ENCODE data around the gene NID1. TPM values are rescaled to one million over a fixed set of nuclear protein-coding genes. Genes with fewer than 3 reads are reported as not detected.

NID1 gene
- total RNA-seq, 1 experiment from 2014 or later = 11.1 TPM

- BruUV-seq (replicated peaks) = no TSS peak
- H3K9me3 ChIP-seq (ENCODE audit: low read length) = no peaks in the 10 kb centered on the region
- H4K20me1 ChIP-seq (ENCODE audit: low read length) = no peaks in the 10 kb centered on the region
- no peaks in the 10 kb centered on the region for H3K36me3 ChIP-seq (ENCODE audit: low read depth, low read length)
- H3K9me2 ChIP-seq (replicated peaks; ENCODE audit: low read length) = no peaks in the 10 kb centered on the region
- H2AFZ ChIP-seq (ENCODE audit: low read length) = no peak overlapping the region
- H3F3A ChIP-seq (ENCODE audit: low read length, unreplicated experiment) = no peaks in the 10 kb centered on the region
- ChIA-PET CTCF (no interaction called here), POLR2A (ENCODE audit: unreplicated experiment) (no interaction called here)
- no peak overlapping the region for H3K4me2 ChIP-seq (ENCODE audit: low read length)
- no peaks in the 10 kb centered on the region for H3K27me3 ChIP-seq (ENCODE audit: low read length)
- H3K4me3 ChIP-seq (ENCODE audit: low read length) = no peak overlapping the region
- no peaks in the 10 kb centered on the region for H3K79me2 ChIP-seq (ENCODE audit: low read length)
- no peak overlapping the region for H3K9ac ChIP-seq (ENCODE audit: low read length)
- ATAC-seq = no peak
- intact Hi-C loops (cut with micrococcal nuclease) = no loop called here
- TF ChIP-seq CTCF (conservative IDR thresholded peaks at IDR 0.05; ENCODE audit: low read depth, low read length) = no peak
- no peak for TF ChIP-seq EZH2phosphoT487 (IDR thresholded peaks at IDR 0.05; ENCODE audit: borderline replicate concordance, low read length)
- TF ChIP-seq EZH2 (IDR thresholded peaks at IDR 0.05; ENCODE audit: low read length, unreplicated experiment) = no peak
- H3K4me1 ChIP-seq (ENCODE audit: insufficient read depth, low read length) = peaks cover 3% of the 10 kb centered on the region
- no peak for DNase-seq
- no peak overlapping the region for H3K27ac ChIP-seq (ENCODE audit: low read length)
Measured at GRCh38 chr1:235989105-235989504, 75.8 kb downstream of the NID1 start.

GRCh38 chr1:235986869-235987268 lies 78.0 kb downstream of the NID1 start:
- H3K4me2 ChIP-seq (ENCODE audit: low read length) = no peak overlapping the region
- H3K27me3 ChIP-seq (ENCODE audit: low read length) = no peaks in the 10 kb centered on the region
- no peaks in the 10 kb centered on the region for H3F3A ChIP-seq (ENCODE audit: low read length, unreplicated experiment)
- no peak overlapping the region for H3K4me3 ChIP-seq (ENCODE audit: low read length)
- no peak overlapping the region for H3K27ac ChIP-seq (ENCODE audit: low read length)
- no peak for TF ChIP-seq EZH2 (IDR thresholded peaks at IDR 0.05; ENCODE audit: low read length, unreplicated experiment)
- no peak for TF ChIP-seq CTCF (conservative IDR thresholded peaks at IDR 0.05; ENCODE audit: low read depth, low read length)
- TF ChIP-seq EZH2phosphoT487 (IDR thresholded peaks at IDR 0.05; ENCODE audit: borderline replicate concordance, low read length) = no peak
- H3K9me2 ChIP-seq (replicated peaks; ENCODE audit: low read length) = no peaks in the 10 kb centered on the region
- H3K36me3 ChIP-seq (ENCODE audit: low read depth, low read length) = no peaks in the 10 kb centered on the region
- H3K9ac ChIP-seq (ENCODE audit: low read length) = no peak overlapping the region
- DNase-seq = no peak
- no peaks in the 10 kb centered on the region for H3K79me2 ChIP-seq (ENCODE audit: low read length)
- ChIA-PET POLR2A (ENCODE audit: unreplicated experiment) (no interaction called here), CTCF (no interaction called here)
- no peak overlapping the region for H2AFZ ChIP-seq (ENCODE audit: low read length)
- BruUV-seq (replicated peaks) = no TSS peak
- H4K20me1 ChIP-seq (ENCODE audit: low read length) = no peaks in the 10 kb centered on the region
- peaks cover 7% of the 10 kb centered on the region for H3K4me1 ChIP-seq (ENCODE audit: insufficient read depth, low read length)
- intact Hi-C loops (cut with micrococcal nuclease) = no loop called here
- H3K9me3 ChIP-seq (ENCODE audit: low read length) = no peaks in the 10 kb centered on the region
- ATAC-seq = no peak

DNA sequence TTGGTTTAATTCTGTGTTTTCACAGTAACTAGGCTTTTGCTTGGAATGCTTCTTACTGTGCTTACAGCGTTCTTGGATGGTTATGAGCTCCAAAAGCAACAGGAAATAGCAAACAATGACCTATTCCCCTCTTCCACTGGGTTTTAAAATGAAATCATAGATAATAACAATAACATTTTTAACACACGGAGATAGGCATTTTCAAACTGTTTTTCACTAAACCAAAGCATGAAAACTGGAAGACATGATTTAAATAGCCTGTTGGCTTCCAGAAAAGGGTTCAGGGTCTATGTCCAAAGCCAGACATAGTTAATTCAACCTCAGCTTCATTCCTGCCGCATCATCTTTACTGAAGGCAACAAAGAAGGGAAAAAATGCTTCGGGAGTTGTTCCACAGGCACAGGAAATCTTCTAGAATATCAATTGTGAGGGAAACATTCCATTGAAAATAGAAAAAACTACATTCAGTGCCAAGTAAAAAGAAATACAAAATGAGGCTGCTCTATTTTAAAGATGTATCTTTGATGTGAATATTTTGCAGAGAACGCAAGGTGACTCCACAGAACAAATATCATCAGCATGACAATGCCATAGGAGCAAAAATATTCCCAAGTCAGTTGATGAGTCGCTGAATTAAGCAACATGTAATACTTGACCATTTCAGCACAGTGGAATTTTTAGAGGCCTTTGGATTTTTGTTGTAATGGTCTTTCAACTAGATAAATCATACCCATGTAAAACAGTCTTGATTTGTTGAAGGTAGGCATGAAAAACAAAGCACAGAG lies 80.7 kb downstream of the NID1 start:
- Histone ChIP-seq H3K4me3 (ENCODE audit: low read length) (no peak overlapping the region), H3K9me3 (ENCODE audit: low read length) (no peaks in the 10 kb centered on the region), H3K4me2 (ENCODE audit: low read length) (0 out of 2 replicates have a peak overlapping the region, but pooled peaks have one; percentile 6), H3K79me2 (ENCODE audit: low read length) (no peaks in the 10 kb centered on the region), H4K20me1 (ENCODE audit: low read length) (no peaks in the 10 kb centered on the region), H3K27ac (ENCODE audit: low read length) (peak overlapping the region; percentile 58), H3K36me3 (ENCODE audit: low read depth, low read length) (no peaks in the 10 kb centered on the region), H3K9ac (ENCODE audit: low read length) (no peak overlapping the region), H2AFZ (ENCODE audit: low read length) (no peak overlapping the region), H3K27me3 (ENCODE audit: low read length) (no peaks in the 10 kb centered on the region), H3F3A (ENCODE audit: low read length, unreplicated experiment) (no peaks in the 10 kb centered on the region), H3K4me1 (ENCODE audit: insufficient read depth, low read length) (peaks cover 7% of the 10 kb centered on the region), H3K9me2 (replicated peaks; ENCODE audit: low read length) (no peaks in the 10 kb centered on the region)
- no TSS peak for BruUV-seq (replicated peaks)
- peak; percentile 22; the same call in 1 of the 2 replicates for ATAC-seq
- ChIA-PET CTCF (no interaction called here), POLR2A (ENCODE audit: unreplicated experiment) (no interaction called here)
- TF ChIP-seq CTCF (conservative IDR thresholded peaks at IDR 0.05; ENCODE audit: low read depth, low read length) (no peak), EZH2phosphoT487 (IDR thresholded peaks at IDR 0.05; ENCODE audit: borderline replicate concordance, low read length) (no peak), EZH2 (IDR thresholded peaks at IDR 0.05; ENCODE audit: low read length, unreplicated experiment) (no peak)
- intact Hi-C loops (cut with micrococcal nuclease) = no loop called here
- DNase-seq = peak; percentile 65
